ENCODE data around the gene SLC8A1.

Gene SLC8A1

GRCh38 chr2:40271094-40271493 is 180.8 kb downstream of the SLC8A1 start:
- H3K4me3 ChIP-seq (ENCODE audit: low read depth, low read length), result no peak overlapping the region
- DNase-seq (ENCODE audit: low read depth), result no peak
- in situ Hi-C loops (cut with HindIII; ENCODE audit: low sequenced_read_pairs), result no loop called here
- TF ChIP-seq CTCF (IDR thresholded peaks at IDR 0.05; ENCODE audit: low read depth, low read length, missing control alignments), result no peak

- TF ChIP-seq CTCF (IDR thresholded peaks at IDR 0.05; ENCODE audit: low read depth, low read length, missing control alignments), result no peak
- in situ Hi-C loops (cut with HindIII; ENCODE audit: low sequenced_read_pairs), result no loop called here
- DNase-seq (ENCODE audit: low read depth), result no peak
- no peak overlapping the region for H3K4me3 ChIP-seq (ENCODE audit: low read depth, low read length)
Measured at GRCh38 chr2:40270372-40270771, 181.5 kb downstream of the SLC8A1 start.

GRCh38 chr2:40268566-40268965 is 183.3 kb downstream of the SLC8A1 start:
- no peak overlapping the region for H3K4me3 ChIP-seq (ENCODE audit: low read depth, low read length)
- TF ChIP-seq CTCF (IDR thresholded peaks at IDR 0.05; ENCODE audit: low read depth, low read length, missing control alignments), result no peak
- no peak for DNase-seq (ENCODE audit: low read depth)
- in situ Hi-C loops (cut with HindIII; ENCODE audit: low sequenced_read_pairs), result no loop called here

- no peak overlapping the region for H3K4me3 ChIP-seq (ENCODE audit: low read depth, low read length)
- no peak for DNase-seq (ENCODE audit: low read depth)
- in situ Hi-C loops (cut with HindIII; ENCODE audit: low sequenced_read_pairs), result no loop called here
- TF ChIP-seq CTCF (IDR thresholded peaks at IDR 0.05; ENCODE audit: low read depth, low read length, missing control alignments), result no peak
Measured at GRCh38 chr2:40266201-40266600, 185.7 kb downstream of the SLC8A1 start.

- in situ Hi-C loops (cut with HindIII; ENCODE audit: low sequenced_read_pairs), result no loop called here
- H3K4me3 ChIP-seq (ENCODE audit: low read depth, low read length), result no peak overlapping the region
- DNase-seq (ENCODE audit: low read depth), result no peak
- no peak for TF ChIP-seq CTCF (IDR thresholded peaks at IDR 0.05; ENCODE audit: low read depth, low read length, missing control alignments)
Measured at GRCh38 chr2:40265602-40266001, 186.3 kb downstream of the SLC8A1 start.

- in situ Hi-C loops (cut with HindIII; ENCODE audit: low sequenced_read_pairs), result no loop called here
- no peak for DNase-seq (ENCODE audit: low read depth)
- TF ChIP-seq CTCF (IDR thresholded peaks at IDR 0.05; ENCODE audit: low read depth, low read length, missing control alignments), result no peak
- no peak overlapping the region for H3K4me3 ChIP-seq (ENCODE audit: low read depth, low read length)
Measured at GRCh38 chr2:40261042-40261441, 190.8 kb downstream of the SLC8A1 start.

GRCh38 chr2:40260437-40260836 is 191.5 kb downstream of the SLC8A1 start:
- in situ Hi-C loops (cut with HindIII; ENCODE audit: low sequenced_read_pairs), result no loop called here
- TF ChIP-seq CTCF (IDR thresholded peaks at IDR 0.05; ENCODE audit: low read depth, low read length, missing control alignments), result no peak
- DNase-seq (ENCODE audit: low read depth), result no peak
- H3K4me3 ChIP-seq (ENCODE audit: low read depth, low read length), result no peak overlapping the region

Data from astrocyte of the cerebellum (primary cell).